Neutrophil (primary cell): ENCODE measurements around the gene EXOC6B.

ENCODE experiments used
- H3K27ac ChIP-seq: fragments of 200-600 bp; sonication (generic); 2 replicates; pipeline ENCODE4 v1.5.1; 2016; ENCODE audit warnings: mild to moderate bottlenecking, moderate library complexity
- H3K27me3 ChIP-seq: fragments of 200-600 bp; sonication (generic); 2 replicates; pipeline ENCODE4 v1.6.0; 2016; ENCODE audit warnings: mild to moderate bottlenecking
- H3K36me3 ChIP-seq: fragments of 200-600 bp; sonication (generic); 2 replicates; pipeline ENCODE4 v1.5.1; 2017
- H3K4me1 ChIP-seq, 2 experiments: fragments of 200-600 bp in 1 of 2; sonication (generic) in 1 of 2; 1 replicate in 1 of 2; 2 replicates in 1 of 2; pipeline versions ENCODE4 v1.5.1 to v1.6.1; 2013 to 2016; ENCODE audit warnings: low read depth in 1 of 2, low read length in 1 of 2, mild to moderate bottlenecking in 1 of 2, moderate library complexity in 1 of 2; ENCODE audit not compliant: control insufficient read depth in 1 of 2, insufficient read depth in 1 of 2
- H3K4me3 ChIP-seq, 2 experiments: fragments of 200-600 bp in 1 of 2; sonication (generic) in 1 of 2; 1 replicate in 1 of 2; 2 replicates in 1 of 2; pipeline ENCODE4 v1.5.1; 2013 to 2016; ENCODE audit warnings: low read depth in 1 of 2, low read length in 1 of 2, mild to moderate bottlenecking in 1 of 2, moderate library complexity in 1 of 2
- H3K9me3 ChIP-seq: fragments of 200-600 bp; sonication (generic); 2 replicates; pipeline ENCODE4 v1.5.1; 2016
- TF ChIP-seq, protein P1 (sequence below): fragments of 200-600 bp; sonication (generic); IDR thresholded peaks from 2 replicates; pipeline ENCODE4 v1.5.1; 2016; ENCODE audit warnings: antibody characterized with exemption

Gene EXOC6B

DNA sequence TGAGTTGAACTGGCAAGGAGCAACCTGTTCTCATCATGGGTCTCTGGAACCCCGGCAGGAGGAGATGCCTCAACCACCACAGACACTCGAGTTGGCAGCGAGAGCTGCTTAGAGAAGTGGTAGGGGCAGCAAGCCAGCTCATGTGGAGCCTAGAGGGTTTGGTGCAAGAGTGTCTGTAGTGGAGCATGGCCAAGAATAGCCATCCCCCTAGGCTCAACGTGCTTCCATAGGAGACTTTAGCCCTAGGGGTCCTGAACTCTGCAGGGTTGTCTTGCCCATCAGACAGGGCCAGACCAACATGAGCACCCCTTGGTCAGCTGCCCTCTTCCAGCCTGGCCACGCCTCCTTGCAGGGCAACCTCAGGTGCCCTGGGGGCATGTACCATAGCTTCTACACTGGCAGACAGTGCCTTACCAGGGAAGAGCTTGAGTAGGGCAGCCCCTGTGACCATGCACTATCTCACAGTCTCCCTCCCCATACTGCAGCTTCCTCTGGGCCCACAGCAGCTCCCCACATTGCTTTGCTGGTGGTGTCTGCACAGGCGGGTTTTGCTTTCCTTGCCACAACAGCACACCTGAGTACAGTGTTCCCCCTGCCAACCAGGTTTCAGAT lies 187.1 kb downstream of the EXOC6B start:
- TF ChIP-seq, protein P1, sequence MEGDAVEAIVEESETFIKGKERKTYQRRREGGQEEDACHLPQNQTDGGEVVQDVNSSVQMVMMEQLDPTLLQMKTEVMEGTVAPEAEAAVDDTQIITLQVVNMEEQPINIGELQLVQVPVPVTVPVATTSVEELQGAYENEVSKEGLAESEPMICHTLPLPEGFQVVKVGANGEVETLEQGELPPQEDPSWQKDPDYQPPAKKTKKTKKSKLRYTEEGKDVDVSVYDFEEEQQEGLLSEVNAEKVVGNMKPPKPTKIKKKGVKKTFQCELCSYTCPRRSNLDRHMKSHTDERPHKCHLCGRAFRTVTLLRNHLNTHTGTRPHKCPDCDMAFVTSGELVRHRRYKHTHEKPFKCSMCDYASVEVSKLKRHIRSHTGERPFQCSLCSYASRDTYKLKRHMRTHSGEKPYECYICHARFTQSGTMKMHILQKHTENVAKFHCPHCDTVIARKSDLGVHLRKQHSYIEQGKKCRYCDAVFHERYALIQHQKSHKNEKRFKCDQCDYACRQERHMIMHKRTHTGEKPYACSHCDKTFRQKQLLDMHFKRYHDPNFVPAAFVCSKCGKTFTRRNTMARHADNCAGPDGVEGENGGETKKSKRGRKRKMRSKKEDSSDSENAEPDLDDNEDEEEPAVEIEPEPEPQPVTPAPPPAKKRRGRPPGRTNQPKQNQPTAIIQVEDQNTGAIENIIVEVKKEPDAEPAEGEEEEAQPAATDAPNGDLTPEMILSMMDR: no peak
- Histone ChIP-seq H3K36me3 (no peaks in the 10 kb centered on the region), H3K9me3 (no peaks in the 10 kb centered on the region), H3K4me1 (no peaks in the 10 kb centered on the region), H3K27ac (no peak overlapping the region), H3K4me3 (no peak overlapping the region), H3K27me3 (no peaks in the 10 kb centered on the region)

DNA sequence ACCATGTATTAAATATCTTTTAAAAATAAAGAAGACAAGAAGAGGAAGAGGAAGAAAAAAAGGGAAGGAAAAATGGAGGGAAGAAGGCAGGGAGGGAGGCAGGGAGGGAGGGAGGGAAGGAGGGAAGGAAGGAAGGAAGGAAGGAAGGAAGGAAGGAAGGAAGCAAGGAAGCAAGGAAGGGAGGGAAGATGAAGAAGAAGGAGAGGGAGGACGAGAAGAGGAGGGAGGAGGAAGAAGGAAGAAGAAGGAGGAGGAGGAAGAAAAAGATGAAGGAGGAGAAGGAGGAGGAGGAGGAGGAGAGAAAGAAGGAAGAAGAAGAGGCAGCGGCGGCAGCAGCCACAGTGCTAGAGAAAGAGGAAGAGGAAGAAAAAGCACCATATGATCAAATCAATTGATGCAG lies 189.6 kb downstream of the EXOC6B start:
- Histone ChIP-seq H3K4me1 (no peaks in the 10 kb centered on the region), H3K4me3 (no peak overlapping the region), H3K36me3 (no peaks in the 10 kb centered on the region), H3K27ac (no peak overlapping the region), H3K27me3 (no peaks in the 10 kb centered on the region), H3K9me3 (no peaks in the 10 kb centered on the region)
- TF ChIP-seq, protein P1: no peak

DNA sequence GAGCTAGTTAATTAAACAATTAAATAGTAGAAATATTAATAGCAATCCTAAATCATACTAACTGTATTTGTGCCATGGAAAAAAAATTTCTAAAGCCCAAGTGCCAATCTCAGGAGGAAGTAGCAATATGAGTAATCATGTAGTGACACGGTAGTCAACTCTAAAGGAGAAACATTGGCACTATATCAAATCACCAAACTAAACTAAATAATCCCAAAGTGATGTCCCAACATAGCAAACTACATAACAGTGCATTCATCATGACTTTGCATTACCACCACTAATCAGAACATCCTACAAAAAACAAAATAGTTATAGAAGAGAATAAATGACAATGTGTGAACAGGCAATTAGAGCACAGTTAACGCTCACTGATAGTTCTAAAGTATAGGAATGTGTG lies 195.1 kb downstream of the EXOC6B start:
- no peaks in the 10 kb centered on the region for H3K27me3 ChIP-seq
- H3K4me1 ChIP-seq: no peaks in the 10 kb centered on the region
- H3K4me3 ChIP-seq: no peak overlapping the region
- no peak overlapping the region for H3K27ac ChIP-seq
- H3K36me3 ChIP-seq: no peaks in the 10 kb centered on the region
- no peaks in the 10 kb centered on the region for H3K9me3 ChIP-seq
- TF ChIP-seq, protein P1: no peak

DNA sequence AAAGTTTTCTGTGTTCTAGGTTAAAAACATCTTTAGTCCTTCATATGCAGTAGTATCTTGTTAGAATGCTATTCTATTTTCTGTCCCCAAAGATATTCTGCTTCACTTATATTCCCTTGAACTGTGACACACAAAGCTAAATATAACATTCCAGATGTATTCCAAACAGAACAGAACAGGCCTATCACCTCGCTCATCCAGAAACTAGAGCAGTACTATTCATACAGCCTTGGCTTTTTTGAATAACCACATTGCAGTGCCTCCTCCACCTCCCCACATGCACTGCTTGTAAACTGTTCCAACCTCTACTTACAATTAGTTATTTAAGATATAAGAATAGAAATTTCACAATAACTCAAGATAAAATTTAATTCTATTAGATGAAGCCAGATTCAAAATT lies 196.8 kb downstream of the EXOC6B start:
- Histone ChIP-seq H3K4me1 (no peaks in the 10 kb centered on the region), H3K36me3 (no peaks in the 10 kb centered on the region), H3K27ac (no peak overlapping the region), H3K9me3 (no peaks in the 10 kb centered on the region), H3K4me3 (no peak overlapping the region), H3K27me3 (no peaks in the 10 kb centered on the region)
- TF ChIP-seq, protein P1: no peak

DNA sequence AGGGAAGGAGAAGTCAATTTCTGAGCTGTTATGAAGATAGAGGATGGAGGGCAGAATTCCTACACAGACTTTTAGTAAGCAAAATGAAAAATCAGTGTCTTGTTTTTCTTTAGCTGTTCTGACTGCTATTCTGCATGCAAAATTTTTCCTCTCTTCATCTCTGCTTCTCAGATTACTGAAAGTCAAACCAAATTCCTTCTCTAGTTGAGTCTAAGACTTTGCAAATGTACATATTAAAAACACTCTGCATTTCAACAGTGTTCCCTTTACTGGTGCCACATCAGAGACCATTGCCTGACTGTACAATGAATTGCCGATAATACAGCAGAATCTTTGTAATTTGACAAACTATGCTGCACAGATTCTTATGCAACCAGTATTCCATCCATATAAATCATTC lies 198.8 kb downstream of the EXOC6B start:
- Histone ChIP-seq H3K36me3 (no peaks in the 10 kb centered on the region), H3K27me3 (no peaks in the 10 kb centered on the region), H3K9me3 (no peaks in the 10 kb centered on the region), H3K27ac (no peak overlapping the region), H3K4me1 (no peaks in the 10 kb centered on the region), H3K4me3 (no peak overlapping the region)
- TF ChIP-seq, protein P1: no peak

DNA sequence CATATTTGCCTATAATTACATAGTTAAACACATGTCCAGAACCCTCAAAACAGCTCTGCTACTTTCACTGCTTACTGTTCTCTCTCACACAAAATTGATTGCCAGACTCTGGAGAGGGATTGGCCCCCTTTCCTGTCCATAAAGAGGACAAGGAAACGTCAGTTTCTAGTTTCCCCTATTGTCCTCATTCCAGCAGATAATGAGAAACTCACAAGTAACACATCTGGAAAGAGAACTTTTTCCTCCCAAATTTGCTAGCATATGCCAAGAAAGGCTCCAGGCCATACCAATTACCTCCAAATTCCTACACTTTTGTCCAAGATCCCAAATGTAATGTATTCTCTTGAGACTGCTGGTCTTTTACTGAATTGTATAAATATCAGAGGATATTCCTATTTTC lies 200.5 kb downstream of the EXOC6B start:
- H3K36me3 ChIP-seq: no peaks in the 10 kb centered on the region
- no peak overlapping the region for H3K27ac ChIP-seq
- H3K9me3 ChIP-seq: no peaks in the 10 kb centered on the region
- H3K4me3 ChIP-seq: no peak overlapping the region
- no peaks in the 10 kb centered on the region for H3K27me3 ChIP-seq
- TF ChIP-seq, protein P1: no peak
- no peaks in the 10 kb centered on the region for H3K4me1 ChIP-seq
